Liver (tissue), 9 donors: ENCODE results near the gene KDM5B. TPM values are rescaled to one million over a fixed set of nuclear protein-coding genes. Genes with fewer than 3 reads are reported as not detected.

Experiments
- DNase-seq: peaks from one replicate; pipeline ENCODE4 v3.0.0-alpha.2; 2017; ENCODE audit warnings: low spot score
- H3K27ac ChIP-seq, 2 donors: one replicate each; pipeline ENCODE4 v1.7.0; 2013; ENCODE audit warnings: inconsistent platforms in 2 of 2, low read length in 2 of 2, control low read depth in 1 of 2, low read depth in 1 of 2, mild to moderate bottlenecking in 1 of 2
- H3K27me3 ChIP-seq, 4 donors: one replicate each; pipeline versions ENCODE4 v1.6.1 to v1.7.0; 2013; ENCODE audit warnings: low read length in 3 of 4, inconsistent platforms in 1 of 4, mild to moderate bottlenecking in 1 of 4, moderate library complexity in 1 of 4; ENCODE audit not compliant: control insufficient read depth in 4 of 4, insufficient read depth in 4 of 4
- H3K36me3 ChIP-seq, 4 donors: one replicate each; pipeline versions ENCODE4 v1.6.1 to v1.7.0; 2013; ENCODE audit warnings: low read length in 3 of 4, mild to moderate bottlenecking in 3 of 4, low read depth in 1 of 4, moderate library complexity in 1 of 4; ENCODE audit not compliant: control insufficient read depth in 4 of 4, insufficient read depth in 3 of 4
- H3K4me1 ChIP-seq, 4 donors: one replicate each; pipeline versions ENCODE4 v1.6.1 to v1.7.0; 2013; ENCODE audit warnings: low read length in 3 of 4, mild to moderate bottlenecking in 3 of 4, moderate library complexity in 1 of 4; ENCODE audit not compliant: control insufficient read depth in 4 of 4, insufficient read depth in 4 of 4
- H3K4me3 ChIP-seq, 3 donors: one replicate each; pipeline versions ENCODE4 v1.6.1 to v1.7.0; 2013; ENCODE audit warnings: low read length in 3 of 3, control low read depth in 1 of 3, low read depth in 1 of 3, mild to moderate bottlenecking in 1 of 3
- H3K9ac ChIP-seq, 2 donors: one replicate each; pipeline ENCODE4 v1.7.0; 2013; ENCODE audit warnings: low read length in 2 of 2, mild to moderate bottlenecking in 2 of 2, moderate library complexity in 2 of 2, control low read depth in 1 of 2, low read depth in 1 of 2
- H3K9me3 ChIP-seq, 4 donors: one replicate each; pipeline versions ENCODE4 v1.6.1 to v1.7.0; 2013; ENCODE audit warnings: low read length in 3 of 4; ENCODE audit not compliant: control insufficient read depth in 4 of 4
- CTCF ChIP-seq: fragments of 150-350 bp; IDR thresholded peaks from 2 replicates; pipeline ENCODE4 v1.5.1; 2017; ENCODE audit warnings: improper control_type of control experiment, low read depth, low read length; ENCODE audit not compliant: missing input control
- EGR1 ChIP-seq, 2 donors: IDR thresholded peaks; 2 replicates each; pipeline ENCODE4 v1.6.1; 2016 to 2018; ENCODE audit warnings: antibody characterized with exemption in 2 of 2, low read depth in 2 of 2
- FOXA1 ChIP-seq: IDR thresholded peaks from 2 replicates; pipeline ENCODE4 v1.6.1; 2016; ENCODE audit warnings: antibody characterized with exemption
- FOXA2 ChIP-seq: IDR thresholded peaks from 2 replicates; pipeline ENCODE4 v1.6.1; 2016; ENCODE audit warnings: antibody characterized with exemption
- GABPA ChIP-seq, 2 donors: IDR thresholded peaks in 1 of 2; conservative IDR thresholded peaks in 1 of 2; 2 replicates each; pipeline ENCODE4 v1.6.1; 2016; ENCODE audit warnings: antibody characterized with exemption in 2 of 2, mild to moderate bottlenecking in 1 of 2, moderate library complexity in 1 of 2
- HNF4A ChIP-seq, 2 donors: conservative IDR thresholded peaks; 2 replicates each; pipeline ENCODE4 v1.6.1; 2016; ENCODE audit warnings: antibody characterized with exemption in 2 of 2, mild to moderate bottlenecking in 2 of 2
- HNF4G ChIP-seq: IDR thresholded peaks from 2 replicates; pipeline ENCODE4 v1.6.1; 2016; ENCODE audit warnings: antibody characterized with exemption
- JUND ChIP-seq, 2 donors: IDR thresholded peaks; 2 replicates each; pipeline ENCODE4 v1.6.1; 2016; ENCODE audit warnings: antibody characterized with exemption in 2 of 2
- NR2F2 ChIP-seq: IDR thresholded peaks from 2 replicates; pipeline ENCODE4 v1.6.1; 2016; ENCODE audit warnings: antibody characterized with exemption
- RAD21 ChIP-seq, 2 donors: IDR thresholded peaks; 2 replicates each; pipeline ENCODE4 v1.6.1; 2016; ENCODE audit warnings: antibody characterized with exemption in 2 of 2, mild to moderate bottlenecking in 2 of 2
- REST ChIP-seq: IDR thresholded peaks from 2 replicates; pipeline ENCODE4 v1.6.1; 2016; ENCODE audit warnings: antibody characterized with exemption, mild to moderate bottlenecking
- RXRA ChIP-seq, 2 donors: IDR thresholded peaks; 2 replicates each; pipeline ENCODE4 v1.6.1; 2017 to 2018; ENCODE audit warnings: antibody characterized with exemption in 2 of 2, mild to moderate bottlenecking in 1 of 2
- SP1 ChIP-seq: IDR thresholded peaks from 2 replicates; pipeline ENCODE4 v1.6.1; 2018; ENCODE audit warnings: antibody characterized with exemption, mild to moderate bottlenecking
- TAF1 ChIP-seq: conservative IDR thresholded peaks from 2 replicates; pipeline ENCODE4 v1.6.1; 2016; ENCODE audit warnings: antibody characterized with exemption, mild to moderate bottlenecking
- YY1 ChIP-seq: IDR thresholded peaks from 2 replicates; pipeline ENCODE4 v1.6.1; 2016; ENCODE audit warnings: antibody characterized with exemption, mild to moderate bottlenecking
- WGBS: extraction: QIAGEN DNeasy Blood & Tissue Kit; methylation state at CpG from one replicate; pipeline ENCODE4 v1.1.7; 2013; 5-methylcytosine and 5-hydroxymethylcytosine counted together
- polyA plus RNA-seq, 2 donors: library from polyadenylated mRNA; stranded (reverse) in 1 of 2; unstranded in 1 of 2; fragments of 200-250 nt in 1 of 2; fragments of >200 nt in 1 of 2; fragmentation: Nextera tagmentation in 1 of 2; extraction: Ambion mirVana in 1 of 2; gene quantifications; one replicate each; pipeline versions ENCODE4 v1.2.1 to v1.2.3, GENCODE V29; 2013 to 2015
- total RNA-seq, 2 donors: library from RNA; depleted of rRNA; stranded (reverse); fragments of >200 nt; gene quantifications; one replicate each; pipeline ENCODE4 v1.2.3, GENCODE V29; 2014
- TF ChIP-seq, protein P1 (sequence below): IDR thresholded peaks from 2 replicates; pipeline ENCODE4 v1.6.1; 2016; ENCODE audit warnings: antibody characterized with exemption
- TF ChIP-seq, protein P2 (sequence below): IDR thresholded peaks from 2 replicates; pipeline ENCODE4 v1.6.1; 2016; ENCODE audit warnings: antibody characterized with exemption
- TF ChIP-seq, protein P3 (sequence below): IDR thresholded peaks from 2 replicates; pipeline ENCODE4 v1.6.1; 2016; ENCODE audit warnings: antibody characterized with exemption
- donor health status: healthy.
- donor health status: healthy.
- donor health status: healthy.
- donor health status: healthy.
- donor health status: healthy.

Gene KDM5B
- total and polyA plus RNA-seq, 4 donors: 3.4 to 33.7 (median 14.8) TPM

- Histone ChIP-seq H3K4me1 (peaks cover 0 to 11% (median 3%) of the 10 kb centered on the region in 4 donors), H3K9ac (no peak overlapping the region), H3K4me3 (no peak overlapping the region), H3K36me3 (no peaks in the 10 kb centered on the region), H3K9me3 (no peaks in the 10 kb centered on the region), H3K27ac (no peak overlapping the region), H3K27me3 (no peaks in the 10 kb centered on the region)
- WGBS: 95% methylated on average over 2 of the region's 2 CpGs
- TF ChIP-seq FOXA1 (no peak), HNF4A (conservative IDR thresholded peaks at IDR 0.05) (no peak), YY1 (no peak), HNF4G (no peak), FOXA2 (no peak), RXRA (IDR thresholded peaks at IDR 0.05) (no peak), GABPA (IDR thresholded peaks at IDR 0.05 in 1 of 2, conservative IDR thresholded peaks at IDR 0.05 in 1 of 2) (no peak), EGR1 (IDR thresholded peaks at IDR 0.05; ENCODE audit: low read depth in 2 of 2) (no peak), CTCF (no peak), RAD21 (IDR thresholded peaks at IDR 0.05) (no peak), NR2F2 (no peak), JUND (IDR thresholded peaks at IDR 0.05) (no peak), REST (no peak), SP1 (no peak), TAF1 (no peak)
- TF ChIP-seq, protein P1, sequence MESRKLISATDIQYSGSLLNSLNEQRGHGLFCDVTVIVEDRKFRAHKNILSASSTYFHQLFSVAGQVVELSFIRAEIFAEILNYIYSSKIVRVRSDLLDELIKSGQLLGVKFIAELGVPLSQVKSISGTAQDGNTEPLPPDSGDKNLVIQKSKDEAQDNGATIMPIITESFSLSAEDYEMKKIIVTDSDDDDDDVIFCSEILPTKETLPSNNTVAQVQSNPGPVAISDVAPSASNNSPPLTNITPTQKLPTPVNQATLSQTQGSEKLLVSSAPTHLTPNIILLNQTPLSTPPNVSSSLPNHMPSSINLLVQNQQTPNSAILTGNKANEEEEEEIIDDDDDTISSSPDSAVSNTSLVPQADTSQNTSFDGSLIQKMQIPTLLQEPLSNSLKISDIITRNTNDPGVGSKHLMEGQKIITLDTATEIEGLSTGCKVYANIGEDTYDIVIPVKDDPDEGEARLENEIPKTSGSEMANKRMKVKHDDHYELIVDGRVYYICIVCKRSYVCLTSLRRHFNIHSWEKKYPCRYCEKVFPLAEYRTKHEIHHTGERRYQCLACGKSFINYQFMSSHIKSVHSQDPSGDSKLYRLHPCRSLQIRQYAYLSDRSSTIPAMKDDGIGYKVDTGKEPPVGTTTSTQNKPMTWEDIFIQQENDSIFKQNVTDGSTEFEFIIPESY: no peak
- TF ChIP-seq, protein P2, sequence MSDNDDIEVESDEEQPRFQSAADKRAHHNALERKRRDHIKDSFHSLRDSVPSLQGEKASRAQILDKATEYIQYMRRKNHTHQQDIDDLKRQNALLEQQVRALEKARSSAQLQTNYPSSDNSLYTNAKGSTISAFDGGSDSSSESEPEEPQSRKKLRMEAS: no peak
- TF ChIP-seq, protein P3, sequence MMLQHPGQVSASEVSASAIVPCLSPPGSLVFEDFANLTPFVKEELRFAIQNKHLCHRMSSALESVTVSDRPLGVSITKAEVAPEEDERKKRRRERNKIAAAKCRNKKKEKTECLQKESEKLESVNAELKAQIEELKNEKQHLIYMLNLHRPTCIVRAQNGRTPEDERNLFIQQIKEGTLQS: no peak
- DNase-seq: no peak
These were observed 47.8 kb upstream of the KDM5B start for GRCh38 chr1:202856014-202856413.
